GM18507 (cell line): ENCODE data around the gene NPFF.

ENCODE experiments used
- DNase-seq: peaks from one replicate; pipeline ENCODE4 v3.0.0; 2011; ENCODE audit warnings: low read depth; ENCODE audit not compliant: insufficient read length; ENCODE audit errors: extremely low spot score
- FAIRE-seq: peaks from 2 replicates; lab custom pipeline; 2011; peaks lifted over from hg19 to GRCh38; lab: Jason Lieb, UNC

Gene NPFF

GRCh38 chr12:53499266-53500141, 7.8 kb downstream of the NPFF start, which contains the start of gene MAP3K12:
Gene MAP3K12 (minus strand): TSS chr12:53499458. CDS start chr12:53487391, 12,067 bp downstream.
- FAIRE-seq (no peak), DNase-seq (no peak)

DNA sequence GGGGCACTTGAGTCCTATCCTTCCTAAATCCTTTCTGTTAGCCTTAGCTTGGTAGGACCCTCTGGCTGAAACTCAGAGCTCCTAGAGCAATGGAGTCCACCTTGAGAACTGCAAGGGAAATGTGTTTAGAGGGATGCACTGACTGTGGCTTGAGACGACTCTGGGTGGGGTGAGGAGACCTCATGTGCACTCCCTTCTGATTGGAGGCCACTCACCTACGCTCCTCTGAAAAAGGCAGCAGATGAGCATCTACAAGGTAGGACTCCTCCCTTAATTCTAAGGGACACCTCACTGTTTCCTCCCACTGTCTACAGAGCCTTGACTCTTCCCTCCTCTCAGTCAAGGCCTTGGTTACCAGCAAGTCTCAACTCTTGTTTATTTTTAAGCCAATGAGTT, 9.1 kb downstream of the NPFF start:
- FAIRE-seq (no peak), DNase-seq (no peak)

DNA sequence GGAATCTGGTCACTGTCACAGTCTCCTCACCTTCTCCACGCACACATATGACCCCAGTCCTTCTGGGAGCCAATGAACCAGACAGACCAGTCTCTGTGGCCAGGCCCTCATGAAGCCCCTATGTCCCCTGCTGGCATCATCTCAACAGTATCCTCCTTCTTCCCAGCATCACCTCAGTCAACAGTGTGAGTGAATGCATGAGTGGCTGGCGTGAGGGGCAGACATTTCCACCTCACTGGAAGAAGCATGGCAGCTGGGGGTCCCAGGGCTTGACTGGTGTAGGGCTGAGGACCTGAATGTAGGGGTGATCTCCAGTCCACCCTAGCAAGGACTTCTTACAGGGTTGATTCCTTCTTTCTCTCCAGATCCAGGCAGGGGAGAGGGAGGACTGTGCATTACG, 9.8 kb downstream of the NPFF start:
- DNase-seq (no peak), FAIRE-seq (no peak)

GRCh38 chr12:53496752-53497032, 10.6 kb downstream of the NPFF start:
- FAIRE-seq, result no peak

GRCh38 chr12:53495903-53496751, 11.2 kb downstream of the NPFF start:
- no peak for DNase-seq
- FAIRE-seq, result no peak

More at GRCh38 chr12:53496752-53497032, 10.6 kb downstream of the NPFF start:
- DNase-seq, result no peak

DNA sequence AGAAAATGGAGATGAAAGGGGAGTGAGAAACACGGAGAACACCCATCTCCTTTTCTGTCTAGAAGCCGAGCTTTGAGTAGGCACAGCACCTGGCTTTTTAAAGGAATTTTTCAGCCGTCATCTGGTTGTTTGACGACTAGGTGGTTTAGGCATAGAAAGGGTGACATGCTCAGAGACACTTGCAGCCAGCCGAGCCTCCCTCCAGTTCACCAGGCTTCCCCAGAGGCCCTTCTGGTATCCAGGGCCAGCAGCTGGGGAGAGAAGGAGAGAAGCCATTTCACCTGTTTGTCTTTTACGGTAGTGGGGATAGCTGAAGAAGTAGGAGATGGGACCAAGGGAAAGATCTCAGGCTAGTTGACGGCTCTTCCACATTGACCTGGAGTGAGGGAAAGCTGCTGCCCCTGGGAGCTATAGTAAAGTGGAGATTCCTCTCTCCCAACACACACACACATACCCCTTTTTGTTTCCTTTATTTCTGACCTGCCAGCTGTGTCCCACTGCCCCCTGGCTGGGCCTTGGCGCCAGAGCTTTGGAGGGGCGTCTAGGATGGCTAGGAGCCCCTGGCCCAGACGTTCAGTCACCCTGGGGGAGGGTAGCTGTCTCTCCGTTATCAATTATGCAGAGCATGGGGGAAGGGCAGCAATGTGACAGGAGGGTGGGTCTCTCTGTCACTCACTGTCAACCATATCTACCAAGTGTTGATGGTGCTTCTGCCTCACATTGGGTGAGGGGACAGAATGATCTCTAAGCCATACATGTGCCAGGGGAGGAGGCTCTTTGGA, 13.5 kb downstream of the NPFF start:
- DNase-seq (no peak), FAIRE-seq (no peak)

DNA sequence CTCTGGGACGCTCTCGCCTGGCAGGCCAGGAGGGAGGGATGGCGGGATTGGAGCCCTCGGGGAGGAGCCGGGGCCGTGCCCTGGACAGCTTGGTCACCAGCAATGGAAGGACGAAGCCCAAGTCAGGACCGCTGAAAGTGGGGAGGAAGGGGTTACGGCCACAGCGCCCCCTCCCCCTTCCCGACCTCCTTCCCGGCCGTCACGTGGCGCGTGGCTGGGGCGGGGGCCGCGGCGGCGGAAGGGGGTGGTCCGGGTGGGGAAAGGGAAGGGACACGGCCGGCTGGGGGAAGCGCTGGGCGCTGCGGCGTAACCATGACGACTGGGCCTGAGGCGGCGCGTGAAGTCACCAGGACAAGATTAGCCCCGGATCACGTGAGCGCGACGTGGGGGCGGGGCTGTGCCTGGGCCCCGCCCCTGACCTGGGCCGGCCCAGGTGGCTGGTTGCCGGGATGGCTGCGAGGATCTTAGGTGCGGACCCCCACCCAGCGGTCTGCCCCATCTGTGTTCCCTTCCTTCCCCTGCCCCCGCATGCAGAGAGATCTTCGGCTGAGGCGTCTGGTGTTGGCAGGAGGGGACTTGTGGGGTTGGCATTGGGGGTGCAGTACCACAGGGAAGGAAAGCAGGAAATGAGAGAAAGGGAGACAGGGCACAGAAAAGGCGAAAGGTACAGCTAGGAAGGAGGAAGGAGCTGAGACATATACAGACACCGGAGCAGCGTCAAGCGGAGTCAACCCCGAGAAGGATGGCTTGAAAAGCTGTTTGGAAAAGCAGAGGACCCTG, 14.3 kb downstream of the NPFF start:
- FAIRE-seq (peak; percentile 90), DNase-seq (peak; percentile 81)

DNA sequence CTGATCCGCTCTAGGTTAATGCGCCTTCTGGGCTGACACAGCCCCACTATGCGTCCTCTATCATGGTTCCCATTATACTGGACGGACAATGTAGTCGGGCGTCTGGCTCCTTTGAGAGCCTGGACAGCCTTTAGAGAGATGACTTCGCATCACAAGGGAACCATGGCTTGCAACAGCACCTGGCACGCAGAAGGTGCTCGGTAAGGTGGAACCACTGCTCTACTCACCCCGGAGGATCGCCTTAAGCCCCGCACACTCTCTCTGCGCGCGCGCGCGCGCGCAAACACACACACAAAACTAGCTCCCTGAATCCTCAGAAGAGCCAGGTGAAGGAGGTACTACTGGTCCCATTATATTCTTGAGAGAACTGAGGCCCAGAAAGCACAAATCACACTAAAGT, 15.1 kb downstream of the NPFF start:
- DNase-seq (no peak), FAIRE-seq (no peak)

DNA sequence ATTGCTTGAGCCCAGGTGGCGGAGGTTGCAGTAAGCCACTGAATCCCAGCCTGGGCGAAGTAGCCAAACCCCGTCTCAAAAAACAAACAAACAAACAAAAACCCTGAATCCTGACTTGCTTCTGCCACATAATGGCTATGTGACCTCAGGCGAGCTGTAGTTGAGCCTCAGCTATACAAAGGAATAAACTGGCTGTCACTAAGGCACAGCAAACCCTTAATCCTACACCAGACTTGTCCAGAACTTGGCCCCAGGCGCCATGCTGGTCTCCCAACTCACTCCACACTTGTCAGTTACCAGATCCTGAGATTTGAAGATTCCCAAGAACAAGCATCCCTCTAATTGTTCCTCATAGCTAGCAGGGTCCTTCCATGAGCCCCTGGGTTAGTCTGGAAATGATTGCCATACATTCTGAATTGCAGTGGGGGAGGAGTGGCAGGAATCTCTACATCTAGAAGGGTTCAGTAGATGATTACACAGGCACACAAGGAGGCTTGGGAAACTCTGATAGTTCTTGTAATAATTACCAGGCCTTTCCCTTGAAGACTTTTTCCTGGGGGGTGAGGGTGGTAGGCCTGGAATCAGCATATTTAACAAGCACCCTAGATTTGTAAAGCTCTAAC, 17.9 kb downstream of the NPFF start:
- FAIRE-seq, result no peak
- DNase-seq, result no peak

GRCh38 chr12:53486736-53487487, 20.4 kb downstream of the NPFF start:
- DNase-seq (no peak), FAIRE-seq (no peak)

- DNase-seq, result no peak
These were observed 21.1 kb downstream of the NPFF start for GRCh38 chr12:53485955-53486735.

GRCh38 chr12:53484686-53485575, 22.4 kb downstream of the NPFF start:
- FAIRE-seq, result no peak

More at GRCh38 chr12:53485955-53486735, 21.1 kb downstream of the NPFF start:
- no peak for FAIRE-seq

GRCh38 chr12:53483979-53484377, 23.3 kb downstream of the NPFF start:
- DNase-seq, result no peak

More at GRCh38 chr12:53484686-53485575, 22.4 kb downstream of the NPFF start:
- DNase-seq, result no peak

GRCh38 chr12:53483225-53483978, 23.9 kb downstream of the NPFF start:
- FAIRE-seq (no peak), DNase-seq (no peak)

More at GRCh38 chr12:53483979-53484377, 23.3 kb downstream of the NPFF start:
- FAIRE-seq, result no peak

- FAIRE-seq, result no peak
These were observed 24.6 kb downstream of the NPFF start for GRCh38 chr12:53482626-53483168.

More at GRCh38 chr12:53482626-53483168, 24.6 kb downstream of the NPFF start:
- DNase-seq, result no peak
